Left ventricle myocardium inferior (tissue), 1 donor: ENCODE measurements around the gene GGN. TPM values are rescaled to one million over a fixed set of nuclear protein-coding genes. Genes with fewer than 3 reads are reported as not detected.
A peak's percentile ranks its signal among the peaks of the same experiment; 100 is the strongest.

Source experiments
- DNase-seq: peaks from one replicate; pipeline ENCODE4 v3.0.0-alpha.2; 2020
- H3K27ac ChIP-seq: fragments of 200-600 bp; replicated peaks from 2 replicates; pipeline ENCODE4 v1.8.0; 2021
- H3K27me3 ChIP-seq: fragments of 200-600 bp; 2 replicates; pipeline ENCODE4 v1.8.0; 2021; ENCODE audit warnings: low read depth
- H3K36me3 ChIP-seq: fragments of 200-600 bp; 2 replicates; pipeline ENCODE4 v1.8.0; 2021
- H3K4me1 ChIP-seq: fragments of 200-600 bp; 2 replicates; pipeline ENCODE4 v1.8.0; 2021
- H3K4me3 ChIP-seq: fragments of 200-600 bp; 2 replicates; pipeline ENCODE4 v1.8.0; 2021; ENCODE audit warnings: mild to moderate bottlenecking, moderate library complexity
- H3K9me3 ChIP-seq: fragments of 200-600 bp; replicated peaks from 2 replicates; pipeline ENCODE4 v1.8.0; 2021
- CTCF ChIP-seq: fragments of 200-600 bp; IDR thresholded peaks from 2 replicates; pipeline ENCODE4 v1.8.0; 2021; ENCODE audit warnings: antibody characterized with exemption, mild to moderate bottlenecking, borderline replicate concordance
- intact Hi-C: fragments of 100-400 bp; cut with micrococcal nuclease; formaldehyde crosslinking; loops from one replicate; pipeline ENCODE4 v1.11.0; 2022
- total RNA-seq: library from RNA; stranded (reverse); fragmentation: NEBNext Ultra II Directional; extraction: Animal tissue kit (Norgen Biotek cat#: 25700); gene quantifications from one replicate; pipeline ENCODE4 v1.2.1, GENCODE V29; 2021
- donor health status: DM: no; HTN: yes; CAD: no; lungs with severe emphysema.

The GGN gene
- total RNA-seq, 1 donor from 2014 or later, result not detected

GRCh38 chr19:38424272-38424671, 36.4 kb upstream of the GGN start:
- H3K27me3 ChIP-seq, result peaks cover 72% of the 10 kb centered on the region
- H3K36me3 ChIP-seq, result no peaks in the 10 kb centered on the region
- no peak for TF ChIP-seq CTCF
- H3K4me3 ChIP-seq, result no peak overlapping the region
- no peak for DNase-seq
- intact Hi-C loops, result no loop called here
- H3K9me3 ChIP-seq, result no peaks in the 10 kb centered on the region
- H3K27ac ChIP-seq, result no peak overlapping the region
- H3K4me1 ChIP-seq, result peaks cover 5% of the 10 kb centered on the region

DNA sequence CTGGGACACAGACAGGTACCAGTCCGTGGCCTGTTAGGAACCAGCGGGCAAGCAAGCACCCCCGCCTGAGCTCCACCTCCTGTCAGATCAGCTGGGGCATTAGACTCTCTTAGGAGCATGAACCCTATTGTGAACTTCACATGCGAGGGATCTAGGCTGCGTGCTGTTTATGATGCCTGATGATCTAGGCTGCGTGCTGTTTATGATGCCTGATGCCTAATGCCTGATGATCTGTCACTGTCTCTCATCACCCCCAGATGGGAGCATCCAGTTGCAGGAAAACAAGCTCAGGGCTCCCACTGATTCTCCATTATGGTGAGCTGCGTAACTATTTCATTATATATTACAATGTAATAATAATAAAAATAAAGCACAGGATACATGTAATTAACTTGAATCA, 34.6 kb upstream of the GGN start:
- Histone ChIP-seq H3K4me3 (no peak overlapping the region), H3K4me1 (peaks cover 16% of the 10 kb centered on the region), H3K36me3 (no peaks in the 10 kb centered on the region), H3K9me3 (no peaks in the 10 kb centered on the region), H3K27ac (no peak overlapping the region), H3K27me3 (peaks cover 89% of the 10 kb centered on the region)
- no peak for DNase-seq
- intact Hi-C loops, result no loop called here
- no peak for TF ChIP-seq CTCF

DNA sequence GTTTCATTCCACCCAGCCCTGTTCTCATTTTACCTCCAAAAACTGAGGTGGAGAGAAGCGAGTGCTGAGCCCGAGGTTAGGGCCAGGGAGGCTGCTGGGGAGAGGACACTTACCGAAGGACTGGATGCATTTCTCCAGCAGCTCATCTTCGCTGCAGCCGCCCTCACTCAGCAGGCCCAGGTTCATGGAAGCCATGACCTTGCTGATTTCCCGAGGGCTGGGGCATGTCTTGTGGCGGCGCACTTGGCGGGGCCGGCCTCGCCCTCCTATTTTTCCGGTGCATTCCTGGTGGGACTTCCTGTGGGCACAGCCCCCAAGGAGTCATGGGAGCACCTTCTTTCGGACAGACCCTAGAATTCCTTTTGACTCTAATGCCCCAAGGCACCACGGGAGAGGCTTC, 34.0 kb upstream of the GGN start:
- DNase-seq, result no peak
- intact Hi-C loops, result no loop called here
- peaks cover 89% of the 10 kb centered on the region for H3K27me3 ChIP-seq
- peaks cover 17% of the 10 kb centered on the region for H3K4me1 ChIP-seq
- no peak overlapping the region for H3K4me3 ChIP-seq
- no peaks in the 10 kb centered on the region for H3K36me3 ChIP-seq
- H3K9me3 ChIP-seq, result no peaks in the 10 kb centered on the region
- no peak overlapping the region for H3K27ac ChIP-seq
- no peak for TF ChIP-seq CTCF

DNA sequence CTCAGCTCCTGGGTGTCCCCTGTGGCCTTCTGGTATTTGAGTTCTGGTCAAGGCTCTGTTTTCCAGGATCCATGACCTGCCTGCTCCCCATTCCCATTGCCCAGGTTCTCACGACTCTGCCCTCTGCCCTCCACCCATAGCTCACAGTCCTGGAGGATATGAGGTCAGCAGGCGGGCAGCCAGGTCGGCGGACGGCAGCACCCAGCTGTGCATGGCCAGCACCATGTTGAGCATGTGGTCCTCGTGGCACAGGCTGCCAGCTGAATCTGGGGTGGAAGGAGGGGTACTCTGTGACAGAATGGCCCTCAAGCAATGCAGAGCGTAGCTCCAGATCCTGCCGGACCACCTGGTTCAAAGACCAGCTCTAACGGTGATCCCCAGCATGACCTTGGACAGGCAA, 33.1 kb upstream of the GGN start:
- Histone ChIP-seq H3K27me3 (peaks cover 86% of the 10 kb centered on the region), H3K36me3 (no peaks in the 10 kb centered on the region), H3K27ac (no peak overlapping the region), H3K4me1 (peaks cover 14% of the 10 kb centered on the region), H3K4me3 (no peak overlapping the region), H3K9me3 (no peaks in the 10 kb centered on the region)
- no peak for TF ChIP-seq CTCF
- intact Hi-C loops, result no loop called here
- DNase-seq, result no peak

DNA sequence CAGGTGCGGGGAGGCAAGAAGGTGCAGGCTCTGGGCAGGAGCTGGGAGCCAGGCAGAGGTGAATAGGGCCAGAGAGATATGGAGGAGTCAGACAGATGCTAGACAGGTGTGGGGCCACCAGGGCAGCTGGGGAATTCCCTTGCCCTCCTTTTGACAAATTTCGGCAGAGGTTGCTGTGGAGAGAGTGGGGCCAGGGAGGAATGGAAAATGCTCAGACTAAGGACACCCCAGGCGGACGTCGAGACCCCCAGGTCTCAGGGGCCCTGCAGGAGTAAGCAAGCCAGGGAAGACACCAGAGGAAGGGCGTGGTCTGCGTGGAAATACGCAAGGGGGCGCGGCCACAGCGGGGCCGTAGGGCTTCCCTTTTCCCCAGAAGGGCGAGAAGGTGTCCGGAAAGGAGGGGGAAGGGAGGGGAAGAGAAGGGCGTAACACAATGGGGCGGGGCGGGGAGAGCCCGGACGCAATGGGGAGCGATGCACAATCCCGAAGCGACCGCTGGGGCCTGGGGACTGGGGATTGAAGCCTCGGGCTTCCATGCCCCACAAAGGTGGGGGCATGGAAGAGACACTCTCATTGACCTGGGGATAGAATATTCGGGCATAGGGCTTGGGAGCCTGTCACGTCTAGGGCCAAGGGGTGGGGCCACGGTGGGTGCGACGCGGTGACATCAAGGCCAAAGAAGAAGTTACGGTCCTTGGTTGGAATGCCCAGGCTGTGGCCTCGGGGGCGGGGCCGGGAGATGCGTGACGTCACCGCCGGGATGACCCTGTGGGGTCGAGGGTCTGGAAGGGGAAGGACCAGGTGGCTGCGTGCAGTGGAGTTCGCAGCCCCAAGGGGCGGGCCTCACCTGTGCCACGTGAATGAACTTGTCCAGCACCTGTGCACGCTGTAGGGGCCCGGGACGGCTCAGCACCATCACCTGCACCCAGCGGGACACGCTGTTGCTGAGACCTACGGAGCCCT, 30.0 kb upstream of the GGN start:
- DNase-seq, result peak; percentile 65
- no peak overlapping the region for H3K27ac ChIP-seq
- intact Hi-C loops, result no loop called here

More for the DNA sequence above, 30.0 kb upstream of the GGN start:
- peaks cover 12% of the 10 kb centered on the region for H3K4me1 ChIP-seq
- no peaks in the 10 kb centered on the region for H3K36me3 ChIP-seq
- H3K27me3 ChIP-seq, result peaks cover 66% of the 10 kb centered on the region
- no peak for TF ChIP-seq CTCF
- no peaks in the 10 kb centered on the region for H3K9me3 ChIP-seq
- peak overlapping the region; percentile 58 for H3K4me3 ChIP-seq
